A549 (cell line): ENCODE results near the gene RANBP9. TPM values are rescaled to one million over a fixed set of nuclear protein-coding genes. Genes with fewer than 3 reads are reported as not detected.

Source experiments
- ATAC-seq, 2 experiments: fragments of 200-7000 bp in 1 of 2; fragments of >200 bp in 1 of 2; cut with Nextera tagmentation in 1 of 2; cut with Tn5 transposase in 1 of 2; 3 replicates each; pipeline versions ENCODE4 v1.8.0 to v1.9.1; 2018 to 2020; ENCODE audit warnings: mild to moderate bottlenecking in 1 of 2, moderate library complexity in 1 of 2
- CTCF ChIA-PET: fragments of 300-600 bp; sonication (Branson Sonifier 250); formaldehyde crosslinking; extraction: SDS; loops from one replicate; lab custom pipeline; 2021; ENCODE audit warnings: antibody characterized with exemption, inconsistent platforms; lab: Yijun Ruan, JAX
- POLR2A ChIA-PET: fragments of 350-600 bp; formaldehyde crosslinking; extraction: SDS; loops from one replicate; lab custom pipeline; 2021; ENCODE audit warnings: antibody characterized with exemption, inconsistent platforms; lab: Yijun Ruan, JAX
- DNase-seq, 2 experiments: peaks; one replicate each; pipeline versions ENCODE4 v3.0.0 to v3.0.0-alpha.2; 2011 to 2016; ENCODE audit warnings: low read depth in 1 of 2, low spot score in 1 of 2
- FAIRE-seq: peaks from 2 replicates; lab custom pipeline; 2011; peaks lifted over from hg19 to GRCh38; lab: Jason Lieb, UNC
- H3K27ac ChIP-seq, 2 experiments: fragments of >200 bp; sonication (Bioruptor Twin); formaldehyde crosslinking; 3 replicates each; pipeline ENCODE4 v1.5.1; 2016 to 2017
- H3K4me1 ChIP-seq: fragments of >200 bp; sonication (Bioruptor Twin); formaldehyde crosslinking; 3 replicates; pipeline ENCODE4 v1.6.1; 2016
- H3K4me2 ChIP-seq: fragments of >200 bp; sonication (Bioruptor Twin); formaldehyde crosslinking; 3 replicates; pipeline ENCODE4 v1.6.1; 2016
- H3K4me3 ChIP-seq: fragments of >200 bp; sonication (Bioruptor Twin); formaldehyde crosslinking; 3 replicates; pipeline ENCODE4 v1.5.1; 2016
- H3K9me3 ChIP-seq: fragments of >200 bp; sonication (Bioruptor Twin); formaldehyde crosslinking; 3 replicates; pipeline ENCODE4 v1.6.1; 2016
- BCL3 ChIP-seq: fragments of >200 bp; sonication (Bioruptor Twin); formaldehyde crosslinking; IDR thresholded peaks from 3 replicates; pipeline ENCODE4 v1.6.1; 2016
- CBX2 ChIP-seq: fragments of 200-600 bp; sonication (generic); IDR thresholded peaks from 2 replicates; pipeline ENCODE4 v1.6.1; 2016; ENCODE audit warnings: low read depth, mild to moderate bottlenecking, borderline replicate concordance
- CBX8 ChIP-seq: fragments of 200-600 bp; sonication (generic); IDR thresholded peaks from 2 replicates; pipeline ENCODE4 v1.6.1; 2016
- CEBPB ChIP-seq, 2 experiments: fragments of >200 bp in 1 of 2; sonication (Bioruptor Twin) in 1 of 2; formaldehyde crosslinking in 1 of 2; IDR thresholded peaks; 2 replicates each; pipeline ENCODE4 v1.6.1; 2012 to 2016
- CHD4 ChIP-seq: fragments of 200-600 bp; sonication (generic); IDR thresholded peaks from 2 replicates; pipeline ENCODE4 v1.6.1; 2016; ENCODE audit warnings: antibody characterized with exemption, mild to moderate bottlenecking, borderline replicate concordance
- E2F6 ChIP-seq: IDR thresholded peaks from 2 replicates; pipeline ENCODE4 v1.6.1; 2012; ENCODE audit warnings: low read depth, borderline replicate concordance
- EHF ChIP-seq: fragments of 250-450 bp; sonication (Bioruptor Pico); IDR thresholded peaks from 2 replicates; pipeline ENCODE4 v1.5.0; 2020; ENCODE audit warnings: mild to moderate bottlenecking
- ESRRA ChIP-seq: fragments of 150-350 bp; IDR thresholded peaks from 2 replicates; pipeline ENCODE4 v1.6.1; 2014; ENCODE audit warnings: mild to moderate bottlenecking, low read length, borderline replicate concordance
- FOXS1 ChIP-seq: fragments of 250-450 bp; sonication (Bioruptor Pico); IDR thresholded peaks from 2 replicates; pipeline ENCODE4 v1.5.0; 2020; ENCODE audit warnings: mild to moderate bottlenecking, moderate library complexity
- HDAC2 ChIP-seq: fragments of 200-600 bp; sonication (generic); IDR thresholded peaks from 2 replicates; pipeline ENCODE4 v1.6.1; 2016
- HES2 ChIP-seq: fragments of >200 bp; sonication (Bioruptor Twin); formaldehyde crosslinking; IDR thresholded peaks from 2 replicates; pipeline ENCODE4 v1.6.1; 2016
- HEYL ChIP-seq: fragments of 250-450 bp; sonication (Bioruptor Pico); IDR thresholded peaks from 2 replicates; pipeline ENCODE4 v1.8.0; 2021; ENCODE audit warnings: mild to moderate bottlenecking, moderate library complexity
- HMGXB4 ChIP-seq: fragments of 250-450 bp; sonication (Bioruptor Pico); IDR thresholded peaks from 2 replicates; pipeline ENCODE4 v1.5.0; 2021; ENCODE audit warnings: mild to moderate bottlenecking, moderate library complexity, borderline replicate concordance
- HOXA7 ChIP-seq: fragments of 250-450 bp; sonication (Bioruptor Pico); IDR thresholded peaks from 2 replicates; pipeline ENCODE4 v1.5.0; 2020; ENCODE audit warnings: mild to moderate bottlenecking, moderate library complexity
- JUN ChIP-seq, 2 experiments: fragments of >200 bp; sonication (Bioruptor Twin); formaldehyde crosslinking; IDR thresholded peaks; 2 replicates in 1 of 2; 3 replicates in 1 of 2; pipeline ENCODE4 v1.6.1; 2016 to 2017
- JUNB ChIP-seq: fragments of >200 bp; sonication (Bioruptor Twin); formaldehyde crosslinking; IDR thresholded peaks from 2 replicates; pipeline ENCODE4 v1.6.1; 2016
- KDM1A ChIP-seq: fragments of 200-600 bp; sonication (generic); IDR thresholded peaks from 2 replicates; pipeline ENCODE4 v1.6.1; 2016; ENCODE audit warnings: low read depth, mild to moderate bottlenecking
- MAFK ChIP-seq: fragments of 450-650 bp; IDR thresholded peaks from 2 replicates; pipeline ENCODE4 v1.6.1; 2014; ENCODE audit not compliant: partially characterized antibody
- NPAS2 ChIP-seq: fragments of 250-450 bp; sonication (Bioruptor Pico); IDR thresholded peaks from 2 replicates; pipeline ENCODE4 v1.8.0; 2022; ENCODE audit warnings: mild to moderate bottlenecking, moderate library complexity, borderline replicate concordance
- PHF8 ChIP-seq: fragments of 200-600 bp; sonication (generic); IDR thresholded peaks from 2 replicates; pipeline ENCODE4 v1.6.1; 2016; ENCODE audit warnings: low read depth, mild to moderate bottlenecking, antibody characterized with exemption, moderate library complexity, borderline replicate concordance
- POLR2A ChIP-seq: IDR thresholded peaks from 2 replicates; pipeline ENCODE4 v1.6.1; 2012; ENCODE audit warnings: mild to moderate bottlenecking, low read length
- RCOR1 ChIP-seq: fragments of 150-350 bp; IDR thresholded peaks from 2 replicates; pipeline ENCODE4 v1.6.1; 2014; ENCODE audit warnings: antibody characterized with exemption, low read length, low read depth
- REST ChIP-seq: fragments of 200-600 bp; sonication (generic); IDR thresholded peaks from 2 replicates; pipeline ENCODE4 v1.6.1; 2016; ENCODE audit warnings: antibody characterized with exemption, mild to moderate bottlenecking, moderate library complexity
- RFX5 ChIP-seq: fragments of 450-650 bp; IDR thresholded peaks from 2 replicates; pipeline ENCODE4 v1.7.1; 2014; ENCODE audit warnings: antibody characterized with exemption, mild to moderate bottlenecking, moderate library complexity
- ZC3H11A ChIP-seq: fragments of 450-650 bp; IDR thresholded peaks from 2 replicates; pipeline ENCODE4 v1.6.1; 2014; ENCODE audit warnings: antibody characterized with exemption, mild to moderate bottlenecking
- ZNF302 ChIP-seq: fragments of 250-450 bp; sonication (Bioruptor Pico); IDR thresholded peaks from 2 replicates; pipeline ENCODE4 v1.9.0; 2021; ENCODE audit warnings: inconsistent platforms, mild to moderate bottlenecking, moderate library complexity
- WGBS: methylation state at CpG from one replicate; pipeline ENCODE4 v1.1.6; 2017; ENCODE audit errors: missing lambda C conversion rate; 5-methylcytosine and 5-hydroxymethylcytosine counted together
- polyA plus RNA-seq, 4 experiments: library from polyadenylated mRNA; depleted of rRNA in 3 of 4; stranded (reverse); fragments of >200 nt; fragmentation: RNase III in 1 of 4; extraction: RNeasy Plus Mini Kit Qiagen cat#74134 plus additional on column Dnase treatment in 1 of 4; gene quantifications; 2 replicates in 3 of 4; 3 replicates in 1 of 4; pipeline ENCODE4 v1.2.3, GENCODE V29; 2011 to 2017

Gene RANBP9
- polyA plus RNA-seq, 2 of the 4 experiments (the other 2 are of a cell fraction): 13.7 to 15.7 TPM

- no peak for TF ChIP-seq EHF (CRISPR knock-in tag)
- TF ChIP-seq KDM1A: no peak
- no peak for TF ChIP-seq RCOR1
- no peak for TF ChIP-seq RFX5
- TF ChIP-seq E2F6: no peak
- TF ChIP-seq ZC3H11A: no peak
- no peak for TF ChIP-seq CBX8
- TF ChIP-seq NPAS2: no peak
- TF ChIP-seq CBX2: no peak
- TF ChIP-seq JUN (IDR thresholded peaks at IDR 0.05): no peak
- no peak for TF ChIP-seq HOXA7 (CRISPR knock-in tag)
- TF ChIP-seq HEYL (CRISPR knock-in tag): no peak
- no peak overlapping the region for H3K4me2 ChIP-seq
- peaks cover 19% of the 10 kb centered on the region; the same call in 2 of the 3 replicates for H3K4me1 ChIP-seq
- no peak for FAIRE-seq
- WGBS: 89% methylated on average over 4 of the region's 4 CpGs
- ATAC-seq: no peak
- POLR2A ChIA-PET: no interaction called here
- DNase-seq: no peak
- CTCF ChIA-PET: interaction anchor here (0.6 kb wide), 1 partner anchor 769 kb away, joined by 4 read pairs; no protein-coding TSS in a partner anchor
- no peaks in the 10 kb centered on the region for H3K9me3 ChIP-seq
- no peak overlapping the region for H3K4me3 ChIP-seq
- H3K27ac ChIP-seq: no peak overlapping the region
Observed at GRCh38 chr6:13663986-13664385, 47.6 kb downstream of the RANBP9 start.

GRCh38 chr6:13662651-13663334, 48.8 kb downstream of the RANBP9 start:
- H3K4me3 ChIP-seq: no peak overlapping the region
- no peak for ATAC-seq
- TF ChIP-seq FOXS1 (no peak), CEBPB (IDR thresholded peaks at IDR 0.05) (no peak), ESRRA (no peak), REST (no peak), ZC3H11A (no peak), ZNF302 (CRISPR knock-in tag) (no peak), MAFK (no peak), HMGXB4 (CRISPR knock-in tag) (no peak), PHF8 (no peak), HDAC2 (no peak), CHD4 (no peak), BCL3 (no peak), JUNB (no peak), HES2 (no peak), POLR2A (no peak)
- CTCF ChIA-PET: no interaction called here
- POLR2A ChIA-PET: no interaction called here
- no peak overlapping the region for H3K4me2 ChIP-seq
- no peak for DNase-seq
- no peak overlapping the region for H3K27ac ChIP-seq
- H3K4me1 ChIP-seq: peaks cover 19% of the 10 kb centered on the region; the same call in 2 of the 3 replicates
- no peaks in the 10 kb centered on the region for H3K9me3 ChIP-seq
- 62% methylated on average over 3 of the region's 3 CpGs for WGBS
- FAIRE-seq: no peak
